ENCODE data around the gene MAGOH.
"Not testable (repeated sequence)": the region's sequence is repeated elsewhere in the genome, so short reads cannot be mapped to it uniquely, and the experiment has no call there.

Gene MAGOH

GRCh38 chr1:53189061-53189460 lies 49.3 kb downstream of the MAGOH start:
- no peak for TF ChIP-seq ZC3H10 (CRISPR knock-in tag; IDR thresholded peaks at IDR 0.05)
- no peak for ATAC-seq

DNA sequence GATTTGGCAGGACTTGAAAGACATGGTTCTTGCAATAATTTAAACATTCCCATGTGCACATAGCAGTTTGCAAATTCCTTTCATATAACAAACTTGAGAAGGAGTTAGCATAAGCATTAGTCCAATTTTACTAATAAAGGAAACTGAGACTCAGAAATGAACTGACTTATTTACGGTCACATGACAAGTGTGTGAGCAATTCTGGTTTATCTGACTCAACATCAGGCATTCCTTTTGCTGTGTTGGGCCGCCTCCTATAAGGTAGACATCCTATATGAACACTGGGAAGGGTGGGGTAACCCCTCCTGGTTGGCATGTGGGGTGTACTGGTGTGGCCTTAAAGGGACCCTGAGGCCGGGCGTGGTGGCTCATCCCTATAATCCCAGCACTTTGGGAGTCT lies 50.2 kb downstream of the MAGOH start:
- no peak for TF ChIP-seq PATZ1 (CRISPR knock-in tag; IDR thresholded peaks at IDR 0.05; ENCODE audit: borderline replicate concordance)
- no peak for TF ChIP-seq TSHZ2 (CRISPR knock-in tag; IDR thresholded peaks at IDR 0.05)
- TF ChIP-seq ZNF565 (CRISPR knock-in tag; conservative IDR thresholded peaks at IDR 0.05; ENCODE audit: low read depth): no peak
- no peak for ATAC-seq

DNA sequence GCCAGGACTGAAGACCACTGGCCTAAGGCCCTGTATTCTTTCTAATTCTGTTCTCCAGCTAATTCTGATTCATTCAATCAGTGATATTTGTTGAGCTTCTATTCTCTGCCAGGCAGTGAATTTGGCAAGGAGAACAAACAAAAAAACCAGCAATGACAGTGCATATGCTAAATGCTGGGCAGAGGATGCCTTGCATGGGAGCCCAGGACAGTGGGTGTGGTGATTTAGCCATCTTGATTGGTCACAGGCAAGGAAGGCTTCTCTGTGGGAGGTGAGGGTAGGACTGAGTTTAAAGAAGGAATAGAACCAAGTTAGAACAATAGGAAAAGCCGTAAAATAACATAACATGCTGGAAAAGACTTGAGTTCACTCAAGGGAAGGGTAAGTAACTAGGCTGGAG lies 50.9 kb downstream of the MAGOH start:
- no peak for ATAC-seq
- no peak for TF ChIP-seq CSDC2 (CRISPR knock-in tag; IDR thresholded peaks at IDR 0.05)
- TF ChIP-seq, protein P1, sequence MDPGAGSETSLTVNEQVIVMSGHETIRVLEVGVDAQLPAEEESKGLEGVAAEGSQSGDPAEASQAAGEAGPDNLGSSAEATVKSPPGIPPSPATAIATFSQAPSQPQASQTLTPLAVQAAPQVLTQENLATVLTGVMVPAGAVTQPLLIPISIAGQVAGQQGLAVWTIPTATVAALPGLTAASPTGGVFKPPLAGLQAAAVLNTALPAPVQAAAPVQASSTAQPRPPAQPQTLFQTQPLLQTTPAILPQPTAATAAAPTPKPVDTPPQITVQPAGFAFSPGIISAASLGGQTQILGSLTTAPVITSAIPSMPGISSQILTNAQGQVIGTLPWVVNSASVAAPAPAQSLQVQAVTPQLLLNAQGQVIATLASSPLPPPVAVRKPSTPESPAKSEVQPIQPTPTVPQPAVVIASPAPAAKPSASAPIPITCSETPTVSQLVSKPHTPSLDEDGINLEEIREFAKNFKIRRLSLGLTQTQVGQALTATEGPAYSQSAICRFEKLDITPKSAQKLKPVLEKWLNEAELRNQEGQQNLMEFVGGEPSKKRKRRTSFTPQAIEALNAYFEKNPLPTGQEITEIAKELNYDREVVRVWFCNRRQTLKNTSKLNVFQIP (CRISPR knock-in tag; IDR thresholded peaks at IDR 0.05; ENCODE audit: borderline replicate concordance, low read depth): no peak
- TF ChIP-seq GLIS3 (CRISPR knock-in tag; IDR thresholded peaks at IDR 0.05): no peak
- TF ChIP-seq BACH2 (CRISPR knock-in tag; IDR thresholded peaks at IDR 0.05; ENCODE audit: borderline replicate concordance): no peak
- no peak for TF ChIP-seq ZNF8 (CRISPR knock-in tag; IDR thresholded peaks at IDR 0.05)

GRCh38 chr1:53186533-53186932 lies 51.8 kb downstream of the MAGOH start:
- ATAC-seq: no peak
- no peak for TF ChIP-seq ISL1 (CRISPR knock-in tag; IDR thresholded peaks at IDR 0.05)
- TF ChIP-seq OSR1 (CRISPR knock-in tag; IDR thresholded peaks at IDR 0.05): no peak

DNA sequence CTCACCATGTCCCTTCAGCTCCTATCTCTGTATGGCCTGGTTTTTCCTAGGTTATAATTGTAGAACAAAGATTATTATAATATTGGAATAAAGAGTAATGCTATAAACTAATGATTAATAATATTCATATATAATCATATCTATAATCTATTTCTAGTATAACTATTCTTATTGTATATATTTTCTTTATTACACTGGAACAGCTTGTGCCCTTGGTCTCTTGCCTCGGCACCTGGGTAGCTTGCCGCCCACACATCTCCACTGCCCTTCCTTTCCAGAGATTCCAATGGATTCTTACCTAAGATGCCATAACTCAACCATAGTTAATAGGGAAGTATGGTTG lies 52.4 kb downstream of the MAGOH start:
- not testable (repeated sequence) for ATAC-seq

DNA sequence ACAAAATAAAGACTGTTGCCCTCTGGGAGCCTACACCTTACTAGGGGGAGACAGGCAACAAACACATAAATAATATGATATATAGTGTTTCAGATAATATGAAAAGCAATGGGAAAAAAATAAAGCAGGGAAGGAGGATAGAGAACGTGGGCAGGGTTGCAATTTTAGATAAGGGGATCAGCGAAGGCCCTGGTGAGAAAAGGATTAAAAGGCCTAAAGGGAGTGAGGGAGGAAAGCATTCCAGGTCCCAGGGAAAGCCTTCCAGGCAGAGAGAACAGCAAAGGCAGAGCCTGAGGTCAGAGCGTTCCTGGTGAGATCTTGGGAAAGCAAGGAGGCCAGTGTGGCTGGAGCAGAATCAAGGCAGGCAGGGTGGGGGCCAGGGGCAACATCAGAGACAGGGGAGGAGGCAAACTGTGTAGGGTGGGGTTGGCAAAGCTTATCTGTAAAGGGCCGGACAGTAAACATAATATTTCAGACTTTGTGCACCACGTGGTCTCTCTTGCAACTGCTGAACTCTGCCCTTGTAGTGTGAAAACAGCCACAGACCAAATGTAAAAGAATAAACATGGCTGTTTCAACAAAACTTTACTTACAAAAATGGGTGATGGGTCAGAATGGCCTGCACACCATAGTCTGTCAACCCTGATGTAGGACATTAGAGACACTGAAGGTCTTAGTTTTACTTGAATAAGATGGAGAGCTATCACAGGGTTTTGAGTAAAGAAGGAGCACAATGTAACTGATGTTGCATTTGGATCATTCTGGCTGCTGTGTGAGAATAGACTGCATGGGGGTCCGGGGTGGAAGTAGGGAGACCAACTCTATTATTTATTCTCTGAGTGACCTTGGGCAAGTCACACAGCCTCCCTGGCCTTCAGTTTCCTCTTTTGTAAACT lies 55.0 kb downstream of the MAGOH start:
- ATAC-seq: no peak
- TF ChIP-seq, protein P1 (CRISPR knock-in tag; IDR thresholded peaks at IDR 0.05; ENCODE audit: borderline replicate concordance, low read depth): no peak
- no peak for TF ChIP-seq CREB5 (CRISPR knock-in tag; IDR thresholded peaks at IDR 0.05; ENCODE audit: low read depth)
- no peak for TF ChIP-seq TCF4 (CRISPR knock-in tag; IDR thresholded peaks at IDR 0.05; ENCODE audit: borderline replicate concordance)
- TF ChIP-seq RARB (CRISPR knock-in tag; IDR thresholded peaks at IDR 0.05): no peak
- TF ChIP-seq ESRRG (CRISPR knock-in tag; IDR thresholded peaks at IDR 0.05): no peak
- no peak for TF ChIP-seq CSRNP3 (CRISPR knock-in tag; IDR thresholded peaks at IDR 0.05)
- TF ChIP-seq ZNF70 (CRISPR knock-in tag; IDR thresholded peaks at IDR 0.05): no peak
- no peak for TF ChIP-seq ZFP3 (CRISPR knock-in tag; IDR thresholded peaks at IDR 0.05)
